Left ventricle myocardium inferior (tissue), 1 donor: ENCODE measurements around the gene RNASE9. TPM values are rescaled to one million over a fixed set of nuclear protein-coding genes. Genes with fewer than 3 reads are reported as not detected.
"Not testable (repeated sequence)": the region's sequence is repeated elsewhere in the genome, so short reads cannot be mapped to it uniquely, and the experiment has no call there.

Experiments
- DNase-seq: peaks from one replicate; pipeline ENCODE4 v3.0.0-alpha.2; 2020
- H3K27ac ChIP-seq: fragments of 200-600 bp; replicated peaks from 2 replicates; pipeline ENCODE4 v1.8.0; 2021
- H3K27me3 ChIP-seq: fragments of 200-600 bp; 2 replicates; pipeline ENCODE4 v1.8.0; 2021; ENCODE audit warnings: low read depth
- H3K36me3 ChIP-seq: fragments of 200-600 bp; 2 replicates; pipeline ENCODE4 v1.8.0; 2021
- H3K4me1 ChIP-seq: fragments of 200-600 bp; 2 replicates; pipeline ENCODE4 v1.8.0; 2021
- H3K4me3 ChIP-seq: fragments of 200-600 bp; 2 replicates; pipeline ENCODE4 v1.8.0; 2021; ENCODE audit warnings: mild to moderate bottlenecking, moderate library complexity
- H3K9me3 ChIP-seq: fragments of 200-600 bp; replicated peaks from 2 replicates; pipeline ENCODE4 v1.8.0; 2021
- CTCF ChIP-seq: fragments of 200-600 bp; IDR thresholded peaks from 2 replicates; pipeline ENCODE4 v1.8.0; 2021; ENCODE audit warnings: antibody characterized with exemption, mild to moderate bottlenecking, borderline replicate concordance
- intact Hi-C: fragments of 100-400 bp; cut with micrococcal nuclease; formaldehyde crosslinking; loops from one replicate; pipeline ENCODE4 v1.11.0; 2022
- total RNA-seq: library from RNA; stranded (reverse); fragmentation: NEBNext Ultra II Directional; extraction: Animal tissue kit (Norgen Biotek cat#: 25700); gene quantifications from one replicate; pipeline ENCODE4 v1.2.1, GENCODE V29; 2021
- donor health status: DM: no; HTN: yes; CAD: no; lungs with severe emphysema.

RNASE9 gene
- total RNA-seq, 1 donor from 2014 or later = not detected

- DNase-seq = no peak
- Histone ChIP-seq H3K9me3 (no peaks in the 10 kb centered on the region), H3K27me3 (peaks cover 8% of the 10 kb centered on the region), H3K27ac (no peak overlapping the region), H3K4me3 (no peak overlapping the region), H3K36me3 (no peaks in the 10 kb centered on the region), H3K4me1 (no peaks in the 10 kb centered on the region)
- intact Hi-C loops = no loop called here
- no peak for TF ChIP-seq CTCF
Observed at GRCh38 chr14:20597108-20597507, 36.3 kb upstream of the RNASE9 start.

DNA sequence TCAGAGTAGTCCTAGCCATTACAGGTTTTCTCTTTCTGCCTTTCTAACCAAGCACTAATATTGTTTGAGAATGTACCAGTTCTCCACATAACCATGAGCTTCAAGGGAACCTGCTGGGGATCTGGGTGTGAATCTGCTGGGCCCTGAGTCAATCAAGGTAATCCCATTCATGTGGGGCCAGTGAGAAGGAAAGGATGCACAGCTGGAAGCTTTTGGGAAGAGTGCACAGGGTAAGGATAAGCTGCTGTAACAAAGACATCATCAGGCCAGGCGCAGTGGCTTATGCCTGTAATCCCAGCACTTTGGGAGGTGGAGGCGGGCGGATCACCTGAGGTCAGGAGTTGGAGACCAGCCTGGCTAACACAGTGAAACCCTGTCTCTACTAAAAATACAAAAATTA is 34.9 kb upstream of the RNASE9 start:
- H3K4me3 ChIP-seq, H3K4me1 ChIP-seq, H3K27me3 ChIP-seq, H3K9me3 ChIP-seq, H3K27ac ChIP-seq, H3K36me3 ChIP-seq, DNase-seq, intact Hi-C loops: not testable (repeated sequence)

DNA sequence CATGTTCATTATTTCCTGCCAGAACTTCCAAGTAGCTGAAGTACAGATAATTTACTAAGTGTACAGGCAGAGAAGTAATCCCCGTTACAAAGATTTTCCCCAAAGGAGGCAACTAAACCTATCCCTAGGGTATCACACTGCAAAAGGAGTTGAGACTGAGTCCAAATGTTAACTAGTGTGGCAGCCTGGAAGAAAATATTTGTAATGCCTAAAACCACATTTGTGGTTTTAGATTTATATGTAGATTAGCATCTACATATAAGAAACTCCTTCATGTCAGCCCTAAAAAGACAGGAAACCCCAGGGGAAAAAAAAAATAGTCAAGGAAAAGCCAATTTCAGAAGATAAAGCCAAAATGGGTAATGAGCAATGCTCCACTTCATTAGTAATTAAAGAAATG is 31.7 kb upstream of the RNASE9 start:
- no peak overlapping the region for H3K4me3 ChIP-seq
- no peak for TF ChIP-seq CTCF
- no peaks in the 10 kb centered on the region for H3K4me1 ChIP-seq
- H3K27ac ChIP-seq = no peak overlapping the region
- no peak for DNase-seq
- peaks cover 8% of the 10 kb centered on the region for H3K27me3 ChIP-seq
- H3K9me3 ChIP-seq = no peaks in the 10 kb centered on the region
- intact Hi-C loops = no loop called here
- H3K36me3 ChIP-seq = no peaks in the 10 kb centered on the region

DNA sequence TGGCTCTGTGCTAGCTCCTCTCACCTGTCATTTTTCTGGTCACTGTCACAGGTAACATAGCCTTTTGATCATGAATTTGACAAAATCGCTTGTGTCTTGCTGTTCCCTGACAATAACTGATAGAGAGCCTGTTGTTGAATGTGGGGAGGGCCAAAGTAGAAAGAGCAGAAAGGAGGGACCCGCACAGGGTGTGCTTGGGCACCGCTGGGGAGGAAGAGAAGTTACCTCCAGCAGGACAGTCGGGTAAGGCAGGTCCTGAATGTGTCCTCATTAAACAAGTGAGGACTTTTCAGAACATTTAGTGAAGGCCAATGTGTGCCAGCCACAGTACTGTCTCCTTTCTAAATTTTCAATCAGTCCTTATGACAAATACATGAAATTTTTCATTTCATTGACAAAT is 30.4 kb upstream of the RNASE9 start, which contains the start of gene RNASE12:
Gene RNASE12 (minus strand): TSS at position 142 of the 400 bp plus-strand sequence. CDS start 653 bp downstream, outside the sequence.
- H3K27ac ChIP-seq = no peak within 1 kb of the TSS
- H3K36me3 ChIP-seq = no peaks in the 10 kb centered on the region
- intact Hi-C loops = no loop called here
- H3K27me3 ChIP-seq = peaks cover 8% of the 10 kb centered on the region
- no peak for DNase-seq
- no peak for TF ChIP-seq CTCF
- no peak within 1 kb of the TSS for H3K4me3 ChIP-seq
- H3K9me3 ChIP-seq = no peaks in the 10 kb centered on the region
- no peaks in the 10 kb centered on the region for H3K4me1 ChIP-seq

DNA sequence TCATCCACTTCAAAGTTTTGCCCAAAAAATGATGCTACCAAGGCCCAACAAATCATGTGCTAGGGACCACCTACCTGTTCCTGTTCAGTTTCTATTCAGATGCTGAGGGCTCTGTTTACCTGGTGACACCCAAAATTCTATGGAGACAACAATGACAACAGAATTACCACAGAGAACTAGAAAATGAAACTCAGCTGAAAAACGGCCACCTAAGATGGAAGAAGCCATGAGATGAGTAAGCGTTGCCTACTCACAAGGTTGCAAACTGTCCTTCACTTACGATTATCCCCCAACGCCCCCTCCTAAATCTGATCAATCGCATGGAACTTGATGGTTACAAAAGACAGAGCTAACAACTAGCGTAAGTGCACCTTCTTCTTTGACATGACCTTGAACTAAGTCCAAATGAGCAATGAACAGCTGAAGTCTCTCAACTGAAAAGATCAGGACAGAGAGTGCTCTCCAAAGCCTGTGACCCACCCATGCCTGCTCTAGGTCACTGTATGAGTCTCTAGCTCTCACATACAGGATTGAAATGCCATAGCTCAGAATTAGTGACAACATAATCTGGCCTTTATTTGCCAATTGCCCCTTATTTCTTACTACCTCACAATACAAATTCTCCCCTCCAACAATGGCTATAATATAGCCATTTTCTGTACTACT is 26.8 kb upstream of the RNASE9 start, which contains the start of gene RNASE11:
Gene RNASE11 (minus strand): TSS at position 513 of the 666 bp plus-strand sequence.
- intact Hi-C loops = no loop called here
- H3K4me1 ChIP-seq = no peaks in the 10 kb centered on the region
- H3K27ac ChIP-seq = no peak within 1 kb of the TSS
- no peaks in the 10 kb centered on the region for H3K9me3 ChIP-seq
- H3K27me3 ChIP-seq = peaks cover 15% of the 10 kb centered on the region
- no peaks in the 10 kb centered on the region for H3K36me3 ChIP-seq
- no peak for TF ChIP-seq CTCF
- no peak for DNase-seq
- H3K4me3 ChIP-seq = no peak within 1 kb of the TSS

GRCh38 chr14:20583908-20584307 is 23.1 kb upstream of the RNASE9 start:
- H3K4me3 ChIP-seq = no peak overlapping the region
- TF ChIP-seq CTCF = no peak
- no peaks in the 10 kb centered on the region for H3K4me1 ChIP-seq
- no peaks in the 10 kb centered on the region for H3K9me3 ChIP-seq
- intact Hi-C loops = no loop called here
- no peaks in the 10 kb centered on the region for H3K36me3 ChIP-seq
- no peak overlapping the region for H3K27ac ChIP-seq
- H3K27me3 ChIP-seq = peaks cover 15% of the 10 kb centered on the region
- DNase-seq = no peak
